NK-92 treated with Interleukin-12 subunit alpha and Interleukin-12 subunit beta, amount 100 ng/mL, for 24 hours (cell line): Measurements from ENCODE around the gene FAM200A.
"Not testable (repeated sequence)": the region's sequence is repeated elsewhere in the genome, so short reads cannot be mapped to it uniquely, and the experiment has no call there.

ENCODE experiments used
- DNase-seq: peaks from one replicate; lab custom pipeline; 2025; lab: John Stamatoyannopoulos, UW

Gene FAM200A

DNA sequence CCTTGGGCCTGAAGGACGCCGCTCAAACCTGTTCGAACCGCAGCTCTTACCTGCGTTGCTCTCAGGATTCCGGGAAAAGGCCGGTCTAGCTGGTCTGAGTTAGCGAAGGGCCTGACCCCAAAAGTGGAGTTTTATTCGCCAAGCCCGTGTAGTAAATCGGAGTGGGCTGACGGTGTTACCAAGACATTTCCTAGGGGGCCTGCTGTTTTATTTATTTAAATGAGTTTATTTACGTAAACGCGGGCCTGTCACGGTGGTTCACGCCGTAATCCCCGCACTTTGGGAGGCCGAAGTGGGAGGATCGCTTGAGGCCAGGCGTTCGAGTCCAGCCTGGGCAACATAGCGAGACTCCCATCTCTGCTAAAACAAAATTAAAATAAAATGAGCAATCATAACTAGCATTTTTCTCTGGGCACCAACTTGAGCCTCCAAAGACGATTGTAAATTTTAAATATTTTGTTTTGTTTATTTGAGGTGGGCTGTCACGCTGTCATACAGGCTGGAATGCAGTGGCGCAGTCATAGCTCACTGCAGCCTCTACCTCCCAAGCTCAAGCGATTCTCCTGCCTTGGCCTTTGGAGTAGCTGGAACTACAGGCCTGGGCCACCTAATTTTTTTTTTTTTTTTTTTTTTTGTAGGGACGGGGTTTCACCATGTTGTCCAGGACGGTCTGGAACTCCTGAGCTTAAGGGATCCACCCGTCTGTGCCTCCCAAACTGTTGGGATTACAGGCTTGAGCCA is 7.4 kb upstream of the FAM200A start:
- no peak for DNase-seq

DNA sequence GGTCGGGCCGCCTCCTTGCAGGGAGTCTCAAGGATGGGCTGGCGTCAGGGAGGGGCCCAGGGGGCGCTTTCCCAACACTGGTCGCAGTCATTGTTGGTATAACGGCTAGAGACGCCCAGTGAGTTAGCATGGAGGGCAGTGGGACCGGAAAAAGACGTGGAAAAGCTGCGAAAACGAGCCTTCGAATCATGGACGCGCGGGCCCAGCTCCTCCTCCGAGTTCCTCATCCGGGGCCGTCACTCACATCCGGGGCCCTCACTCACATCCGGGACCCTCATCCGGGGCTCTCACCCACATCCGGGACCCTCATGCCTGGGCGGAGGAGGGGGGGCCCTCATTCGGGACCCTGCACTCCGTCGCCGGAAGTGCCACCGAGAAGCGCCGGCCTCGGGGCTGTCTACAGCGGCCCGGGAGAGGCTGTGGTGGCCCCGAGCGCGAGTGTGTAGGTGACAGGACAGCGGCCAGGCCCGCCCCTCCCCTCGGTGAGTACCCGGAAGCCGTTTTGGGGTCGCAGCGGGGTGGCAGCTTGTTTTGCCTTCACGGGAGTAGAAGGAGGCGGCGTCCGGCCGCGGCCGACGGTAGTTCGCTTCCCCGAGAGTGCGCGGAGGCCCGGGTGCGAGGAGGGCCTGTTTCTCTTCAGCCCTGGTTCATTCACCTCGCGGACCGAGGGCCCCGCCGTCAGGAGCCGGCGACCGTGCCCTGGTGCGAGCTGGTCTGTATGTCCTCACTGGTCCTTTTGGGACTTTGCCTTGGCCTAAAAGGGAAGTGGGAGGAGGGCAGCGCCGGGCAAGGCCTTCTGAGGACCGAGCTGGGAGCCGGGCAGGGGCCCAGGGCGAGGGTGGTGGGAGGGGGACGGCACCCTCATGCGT is 6.6 kb upstream of the FAM200A start, which contains the start of gene ZNF655:
Gene ZNF655, plus strand, starts transcription at position 337 of the 869 bp plus-strand sequence. CDS start 1,918 bp downstream, outside the sequence.
- DNase-seq, result peak; percentile 91

DNA sequence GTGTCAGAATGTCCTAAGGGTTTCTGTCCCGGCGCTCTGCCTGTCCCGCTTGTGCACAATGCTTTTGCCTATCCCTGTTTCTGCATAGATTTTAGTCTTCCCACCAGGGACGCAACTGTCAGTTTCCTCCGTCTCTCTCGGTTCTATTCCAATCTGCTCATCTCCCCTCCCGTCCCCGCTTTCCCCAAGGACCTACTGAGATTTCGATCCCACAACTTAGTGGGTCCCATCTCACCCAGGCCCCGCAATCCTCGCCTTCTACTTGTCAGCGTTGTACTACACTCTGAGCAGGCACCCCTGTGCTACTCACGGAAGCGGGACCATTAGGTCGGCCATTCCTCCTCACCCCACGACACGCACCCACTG is 6.0 kb upstream of the FAM200A start:
- DNase-seq, result no peak

DNA sequence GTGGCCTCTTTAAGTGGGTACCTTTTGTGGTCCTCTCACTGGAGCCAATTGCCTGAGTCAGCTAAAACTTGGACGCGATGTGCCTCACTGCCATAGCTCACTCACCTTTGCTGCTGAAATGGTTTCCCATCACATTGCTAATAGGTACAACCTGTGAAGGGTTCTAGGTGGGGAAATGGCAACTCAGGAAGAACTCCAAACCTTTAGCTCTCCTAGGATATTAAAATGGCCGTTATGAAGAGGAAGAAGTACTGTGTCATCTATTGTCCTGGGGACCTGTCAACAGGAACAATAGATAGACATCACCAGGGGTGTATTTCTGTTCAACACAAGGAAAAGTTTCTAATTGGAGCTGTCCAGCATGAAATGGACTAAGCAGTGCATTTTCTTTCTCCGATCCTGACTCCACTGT is 5.3 kb upstream of the FAM200A start:
- no peak for DNase-seq

DNA sequence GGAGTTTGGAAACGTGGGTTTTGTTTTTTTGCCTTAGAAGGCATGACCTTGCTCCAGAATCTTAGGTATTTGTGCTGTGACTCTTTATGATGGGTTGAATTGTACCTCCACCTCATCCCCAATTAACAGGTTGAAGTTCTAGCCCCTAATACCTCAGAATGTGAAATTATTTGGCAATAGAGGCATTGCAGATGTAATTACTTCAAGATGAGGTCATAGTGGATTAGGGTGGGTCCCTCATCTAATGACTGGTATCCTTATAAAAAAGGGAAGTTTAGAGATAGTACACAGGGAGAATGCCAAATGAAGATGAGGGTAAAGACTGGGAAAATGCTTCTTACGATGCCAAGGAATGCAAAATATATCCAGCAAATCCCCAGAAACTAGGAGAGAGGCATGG is 3.0 kb upstream of the FAM200A start:
- no peak for DNase-seq

DNA sequence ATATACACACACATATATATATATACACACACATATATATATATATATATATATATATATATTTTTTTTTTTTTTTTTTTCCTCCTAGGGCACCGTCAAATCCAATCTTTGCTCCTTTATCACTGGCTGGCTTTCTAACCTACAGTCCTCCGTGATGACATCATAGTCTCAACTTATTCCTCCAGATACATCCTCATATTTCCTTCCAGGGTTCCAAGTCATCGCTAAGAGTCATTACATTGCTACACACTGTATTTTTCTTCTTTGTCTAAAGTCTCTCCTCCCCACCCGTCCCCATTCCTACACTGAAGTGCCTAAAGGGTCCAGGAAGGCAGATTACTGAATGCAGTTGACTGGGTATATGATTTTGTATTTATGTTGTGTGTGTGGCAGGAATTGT is 1.1 kb upstream of the FAM200A start:
- DNase-seq, result no peak

DNA sequence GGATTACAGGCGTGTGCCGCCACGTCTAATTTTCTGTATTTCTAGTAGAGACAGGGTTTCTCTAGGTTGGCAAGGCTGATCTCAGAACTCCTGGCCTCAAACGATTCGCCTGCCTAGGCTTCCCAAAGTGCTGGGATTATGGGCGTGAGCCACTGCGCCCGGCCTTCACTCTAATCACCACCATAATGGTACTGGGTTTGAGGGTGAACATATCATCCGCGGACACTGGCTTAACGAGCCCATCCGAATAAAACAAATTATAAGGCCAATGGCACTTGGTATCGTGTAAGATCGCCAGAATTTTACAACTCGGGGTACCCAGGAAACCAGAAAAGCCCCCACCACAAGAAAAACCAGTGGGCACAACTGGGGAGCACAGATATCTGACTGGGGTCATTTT is 580 bp downstream of the FAM200A start:
- no peak for DNase-seq

DNA sequence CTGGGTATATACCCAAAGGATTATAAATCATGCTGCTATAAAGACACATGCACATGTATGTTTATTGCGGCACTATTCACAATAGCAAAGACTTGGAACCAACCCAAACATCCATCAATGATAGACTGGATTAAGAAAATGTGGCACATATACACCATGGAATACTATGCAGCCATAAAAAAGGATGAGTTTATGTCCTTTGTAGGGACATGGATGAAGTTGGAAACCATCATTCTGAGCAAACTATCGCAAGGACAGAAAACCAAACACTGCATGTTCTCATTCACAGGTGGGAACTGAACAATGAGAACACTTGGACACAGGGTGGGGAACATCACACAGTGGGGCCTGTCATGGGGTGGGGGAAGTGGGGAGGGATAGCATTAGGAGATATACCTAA is 2.4 kb downstream of the FAM200A start:
- DNase-seq, result not testable (repeated sequence)

DNA sequence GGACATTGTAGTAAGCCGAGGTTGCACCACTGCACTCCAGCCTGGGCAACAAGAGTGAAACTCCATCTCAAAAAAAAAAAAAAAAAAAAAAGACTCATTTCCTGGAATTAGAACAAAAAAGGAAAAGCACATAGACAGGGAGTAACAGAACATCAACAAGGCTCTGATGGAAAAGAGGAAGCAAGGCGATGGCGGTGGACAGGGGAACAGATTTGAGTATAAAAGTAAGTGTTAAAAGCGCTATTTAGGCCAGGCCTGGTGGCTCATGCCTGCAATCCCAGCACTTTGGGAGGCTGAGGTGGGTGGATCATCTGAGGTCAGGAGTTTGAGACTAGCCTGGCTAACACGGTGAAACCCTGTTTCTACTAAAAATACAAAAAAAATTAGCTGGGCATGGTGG is 6.6 kb downstream of the FAM200A start:
- not testable (repeated sequence) for DNase-seq

DNA sequence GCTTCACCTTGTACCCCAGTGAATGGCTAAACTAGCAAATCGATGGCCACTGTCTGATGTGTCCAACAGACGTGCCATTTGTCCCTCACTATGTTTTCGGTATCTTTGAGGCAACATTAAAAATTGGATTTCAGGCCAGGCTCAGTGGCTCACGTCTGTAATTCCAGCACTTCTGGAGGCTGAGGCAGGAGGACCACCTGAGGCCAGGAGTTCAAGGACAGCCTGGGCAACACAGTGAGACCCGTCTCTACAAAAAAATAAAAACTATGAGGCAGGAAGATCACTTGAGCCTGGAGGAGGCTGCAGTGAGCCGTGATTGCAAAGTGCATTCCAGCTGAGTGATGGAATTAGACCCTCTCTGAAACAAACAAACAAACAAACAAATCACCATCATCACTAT is 8.0 kb downstream of the FAM200A start:
- DNase-seq, result no peak

DNA sequence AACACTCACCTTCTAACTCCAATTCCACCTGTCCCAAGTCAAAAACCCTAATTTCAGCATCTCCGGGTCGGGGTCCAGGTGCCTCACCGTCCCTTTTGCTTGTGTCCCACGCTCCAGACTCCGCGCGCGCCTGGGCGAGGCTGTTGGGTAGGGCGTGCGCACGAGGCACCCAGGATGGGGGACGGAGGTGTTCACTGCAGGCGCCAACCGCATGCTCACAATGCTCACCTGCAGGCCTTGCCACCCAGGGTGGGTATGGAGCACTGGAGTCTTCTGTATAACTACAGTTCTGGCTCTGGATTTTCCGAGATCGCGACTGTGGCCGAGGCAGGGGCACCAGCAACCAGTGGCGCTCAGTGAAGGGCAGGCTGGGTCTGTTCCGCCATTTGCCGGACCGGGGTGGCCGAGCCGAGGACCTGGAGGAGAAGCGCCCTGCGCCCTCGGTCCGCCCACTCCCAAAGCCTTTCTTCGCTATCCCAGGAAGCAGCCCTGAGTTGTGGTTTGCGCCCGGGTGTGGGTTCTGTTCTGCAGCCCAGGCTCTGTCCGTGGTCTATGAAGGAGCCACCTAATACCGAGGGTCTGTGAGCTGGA is 8.7 kb downstream of the FAM200A start:
- DNase-seq, result no peak

DNA sequence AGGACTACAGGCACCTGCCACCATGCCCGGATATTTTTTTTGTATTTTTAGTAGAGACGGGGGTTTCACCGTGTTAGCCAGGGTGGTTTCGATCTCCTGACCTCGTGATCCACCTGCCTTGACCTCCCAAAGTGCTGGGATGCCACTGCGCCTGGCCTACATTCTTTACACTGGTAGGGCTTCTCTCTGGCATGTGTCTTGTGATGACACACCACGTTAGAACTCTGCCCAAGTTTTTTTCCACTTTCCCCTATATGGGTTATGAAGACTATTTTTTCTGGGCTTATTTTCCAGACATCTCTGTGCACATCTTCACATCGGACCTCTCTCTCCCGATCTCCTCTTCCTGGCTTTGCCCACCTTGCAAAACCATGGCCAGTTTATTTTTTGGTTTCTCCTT is 10.7 kb downstream of the FAM200A start:
- DNase-seq, result no peak

DNA sequence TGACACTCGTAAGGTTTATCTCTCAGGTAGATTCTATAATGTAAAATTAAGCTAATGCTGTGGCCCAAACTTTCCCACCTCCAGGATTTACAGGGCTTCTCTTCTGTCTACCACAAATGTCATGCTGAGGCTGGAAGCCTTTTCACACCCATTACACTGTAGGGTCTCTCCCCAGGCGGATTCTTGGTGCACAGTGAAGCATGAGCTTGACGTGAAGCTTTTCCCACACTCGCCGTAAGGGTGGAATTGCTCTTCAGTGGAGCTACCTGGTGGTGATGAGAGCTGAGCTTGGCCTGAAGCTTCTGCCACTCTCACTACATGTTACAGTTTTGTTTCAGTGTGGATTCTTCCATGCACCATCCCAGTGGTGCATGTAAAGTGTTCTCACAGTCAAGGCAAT is 11.4 kb downstream of the FAM200A start:
- DNase-seq, result no peak

DNA sequence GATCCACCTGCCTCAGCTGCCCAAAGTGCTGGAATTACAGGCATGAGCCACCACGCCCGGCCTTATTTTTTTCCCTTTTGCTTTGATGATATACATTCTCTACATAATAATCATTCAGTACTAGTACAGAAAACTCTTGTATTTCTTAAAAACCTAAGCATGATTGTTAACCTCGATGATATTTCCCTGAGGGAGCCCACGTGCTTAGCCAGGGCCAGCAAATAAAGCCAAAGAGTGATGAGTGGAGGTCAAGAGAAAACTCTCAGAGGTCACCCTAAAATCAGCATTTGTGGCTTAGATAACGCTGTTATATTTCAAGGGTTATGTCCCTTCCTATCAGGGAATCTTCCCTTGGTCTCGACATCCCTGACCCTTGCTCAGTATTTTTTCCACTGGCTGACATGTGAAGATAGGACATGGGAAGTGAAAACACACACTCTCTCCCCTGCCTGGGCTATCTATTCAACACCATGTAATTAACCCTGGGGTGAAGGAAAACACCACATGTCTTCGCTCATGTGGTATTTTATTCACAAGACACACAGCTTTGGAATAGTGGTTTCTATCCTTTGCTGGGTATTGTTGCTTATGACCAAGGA is 12.6 kb downstream of the FAM200A start:
- no peak for DNase-seq

DNA sequence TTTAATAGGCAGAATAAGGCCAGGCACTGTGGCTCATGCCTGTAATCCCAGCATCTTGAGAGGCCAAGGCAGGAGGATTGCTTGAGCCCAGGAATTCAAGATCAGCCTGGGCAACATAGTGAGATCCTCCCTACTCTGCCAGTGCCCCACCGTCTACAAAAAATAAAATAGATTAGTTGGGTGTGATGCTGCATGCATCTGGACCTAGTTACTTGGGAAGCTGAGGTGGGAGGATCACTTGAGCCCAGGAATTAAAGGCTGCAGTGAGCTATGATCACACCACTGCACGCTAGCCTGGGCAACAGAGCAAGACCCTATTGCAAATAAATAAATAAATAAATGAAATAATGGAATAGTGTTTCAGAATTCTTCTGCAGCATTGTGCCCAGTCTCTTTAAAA is 16.2 kb downstream of the FAM200A start:
- DNase-seq, result no peak

DNA sequence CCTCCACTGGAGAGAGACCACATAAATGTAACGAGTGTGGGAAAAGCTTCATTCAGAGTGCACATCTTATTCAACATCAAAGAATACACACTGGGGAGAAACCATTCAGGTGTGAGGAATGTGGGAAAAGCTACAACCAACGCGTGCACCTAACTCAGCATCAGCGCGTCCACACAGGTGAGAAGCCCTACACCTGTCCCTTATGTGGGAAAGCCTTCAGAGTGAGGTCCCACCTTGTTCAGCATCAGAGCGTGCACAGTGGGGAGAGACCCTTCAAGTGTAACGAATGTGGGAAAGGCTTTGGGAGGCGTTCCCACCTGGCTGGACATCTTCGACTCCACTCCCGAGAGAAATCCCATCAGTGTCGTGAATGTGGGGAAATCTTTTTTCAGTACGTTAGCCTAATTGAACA is 20.6 kb downstream of the FAM200A start:
- no peak for DNase-seq

DNA sequence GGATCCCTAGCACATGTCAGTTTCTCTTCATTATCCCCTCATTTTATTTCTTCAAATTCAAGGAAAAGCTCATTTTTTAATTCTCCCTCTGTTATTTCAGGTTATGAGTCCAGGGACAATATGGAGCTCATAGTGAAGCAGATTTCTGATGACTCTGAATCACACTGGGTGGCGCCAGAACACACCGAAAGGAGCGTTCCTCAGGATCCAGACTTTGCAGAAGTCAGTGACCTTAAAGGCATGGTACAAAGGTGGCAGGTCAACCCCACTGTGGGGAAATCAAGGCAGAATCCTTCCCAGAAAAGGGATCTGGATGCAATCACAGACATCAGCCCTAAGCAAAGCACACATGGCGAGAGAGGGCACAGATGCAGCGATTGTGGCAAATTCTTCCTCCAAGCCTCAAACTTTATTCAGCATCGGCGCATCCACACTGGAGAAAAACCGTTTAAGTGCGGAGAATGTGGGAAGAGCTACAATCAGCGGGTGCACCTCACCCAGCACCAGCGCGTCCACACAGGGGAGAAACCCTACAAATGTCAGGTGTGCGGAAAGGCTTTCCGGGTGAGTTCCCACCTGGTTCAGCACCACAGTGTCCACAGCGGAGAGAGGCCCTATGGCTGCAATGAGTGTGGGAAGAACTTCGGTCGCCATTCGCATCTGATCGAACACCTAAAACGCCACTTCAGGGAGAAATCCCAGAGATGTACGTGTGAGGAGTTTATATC is 26.0 kb downstream of the FAM200A start:
- DNase-seq, result no peak

DNA sequence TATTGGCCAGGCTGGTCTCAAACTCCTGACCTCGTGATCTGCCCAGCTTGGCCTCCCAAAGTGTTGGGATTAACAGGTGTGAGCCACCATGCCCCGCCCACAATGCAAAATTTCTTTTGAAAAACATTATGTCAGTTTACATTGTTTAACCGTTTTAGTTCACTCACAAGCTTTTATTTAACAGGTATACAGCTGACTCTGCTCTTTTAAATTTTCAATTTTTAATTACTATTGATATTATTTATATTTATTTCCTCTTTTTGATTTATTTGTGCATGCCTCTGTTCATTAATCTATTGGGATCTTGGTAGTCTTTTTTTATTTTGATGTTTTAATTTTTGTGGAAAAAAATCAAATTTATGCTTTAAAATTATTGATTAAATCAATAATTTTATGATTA is 30.5 kb downstream of the FAM200A start:
- no peak for DNase-seq

DNA sequence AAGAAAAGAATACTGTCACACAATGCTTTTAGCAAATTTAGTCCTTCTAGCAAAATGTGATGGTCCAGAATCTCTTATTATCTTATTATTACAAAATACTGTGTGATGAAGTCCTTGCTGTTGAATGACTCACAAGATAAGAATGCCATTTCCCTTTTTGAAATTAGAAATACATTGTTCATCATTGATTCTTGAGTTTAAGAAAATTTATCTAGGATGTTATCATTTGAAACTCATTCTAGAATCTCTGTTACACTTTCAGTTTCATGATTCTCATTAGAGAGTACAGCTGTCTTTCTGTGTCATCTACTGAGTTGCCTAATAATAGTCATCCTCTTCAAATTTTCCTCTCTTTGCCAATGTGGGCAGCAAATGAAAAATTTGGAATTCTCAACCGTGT is 37.9 kb downstream of the FAM200A start:
- DNase-seq, result no peak

DNA sequence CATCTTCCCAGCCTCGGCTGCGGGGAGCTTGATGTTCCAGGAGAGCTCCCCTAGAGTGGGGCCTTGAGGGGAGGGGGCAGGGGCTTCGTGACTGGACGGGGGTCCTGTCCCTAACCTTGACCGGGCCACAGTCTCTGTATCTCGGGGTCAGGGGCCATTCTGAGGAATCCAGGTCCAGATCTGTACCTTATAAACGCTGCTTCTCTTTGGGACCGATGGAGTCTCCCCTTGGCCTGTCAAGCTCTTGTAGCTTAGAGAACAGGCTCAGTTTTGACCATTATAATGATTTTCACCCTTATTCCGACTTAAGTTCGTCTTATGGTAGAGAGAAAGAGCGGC is 46.6 kb downstream of the FAM200A start:
- DNase-seq, result no peak

DNA sequence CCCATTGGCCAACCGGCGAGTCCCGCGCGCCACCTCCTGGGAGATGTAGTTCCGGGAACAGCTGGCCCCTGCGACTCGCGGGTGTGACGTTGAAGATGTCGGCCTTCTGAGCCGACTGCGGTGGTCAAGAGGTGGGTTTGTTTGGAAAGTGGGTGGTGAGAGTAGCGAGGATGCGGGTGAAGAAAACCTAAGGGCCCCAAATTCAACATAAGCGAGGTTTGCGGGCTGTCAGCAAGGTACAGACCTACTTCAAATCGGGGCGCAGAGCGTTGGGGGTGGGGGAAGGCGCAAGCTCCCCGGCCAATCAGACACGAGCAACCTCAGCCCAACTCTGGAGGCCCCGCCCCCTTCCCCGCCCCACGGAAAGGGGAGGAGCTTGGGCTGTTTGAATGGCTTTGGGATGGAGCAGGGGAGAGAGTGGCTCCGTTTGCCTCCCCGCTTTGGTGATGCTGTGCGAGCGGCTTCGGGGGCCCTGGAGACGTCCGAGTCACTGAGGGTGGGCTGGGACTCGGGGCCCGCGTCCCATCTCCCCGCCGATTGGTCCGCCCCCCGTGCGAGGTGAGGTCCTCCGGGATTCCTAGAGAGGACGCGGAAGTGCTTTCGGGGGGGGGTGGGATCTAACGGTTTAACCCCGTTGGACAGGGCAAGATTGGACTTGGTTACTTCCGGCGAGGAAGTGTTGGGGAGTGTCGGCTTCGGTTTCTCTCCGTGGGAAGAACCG is 47.2 kb downstream of the FAM200A start, which contains the start of gene ZKSCAN5:
Gene ZKSCAN5, plus strand, starts transcription at position 60 of the 721 bp plus-strand sequence. CDS start 1,383 bp downstream, outside the sequence.
- peak; percentile 98 for DNase-seq
